HepG2 (cell line): ENCODE measurements around the gene RBM14. TPM values are rescaled to one million over a fixed set of nuclear protein-coding genes. Genes with fewer than 3 reads are reported as not detected.

ENCODE experiments used
- BRD4 ChIP-seq: sonication (generic); formaldehyde crosslinking; IDR thresholded peaks from 2 replicates; pipeline ENCODE4 v1.4.0; 2020; ENCODE audit warnings: missing genetic modification reagents
- CHD4 ChIP-seq: fragments of 200-600 bp; sonication (generic); IDR thresholded peaks from 2 replicates; pipeline ENCODE4 v1.7.0; 2017; ENCODE audit warnings: mild to moderate bottlenecking, low read length, borderline replicate concordance
- HOXA7 ChIP-seq: sonication (generic); formaldehyde crosslinking; IDR thresholded peaks from 2 replicates; pipeline ENCODE4 v1.8.1; 2022; ENCODE audit warnings: mild to moderate bottlenecking, missing genetic modification reagents, moderate library complexity
- MTA1 ChIP-seq: sonication (generic); formaldehyde crosslinking; IDR thresholded peaks from 2 replicates; pipeline ENCODE4 v1.4.0; 2020; ENCODE audit warnings: missing genetic modification reagents, mild to moderate bottlenecking, borderline replicate concordance
- POLR2AphosphoS5 ChIP-seq: IDR thresholded peaks from 2 replicates; pipeline ENCODE4 v1.6.1; 2012; ENCODE audit warnings: low read depth, low read length
- RCOR2 ChIP-seq: IDR thresholded peaks from 2 replicates; pipeline ENCODE4 v1.6.1; 2016; ENCODE audit warnings: missing biosample characterization, missing genetic modification reagents
- RORA ChIP-seq: sonication (generic); formaldehyde crosslinking; IDR thresholded peaks from 2 replicates; pipeline ENCODE4 v1.5.0; 2020; ENCODE audit warnings: mild to moderate bottlenecking, missing genetic modification reagents, moderate library complexity
- SRF ChIP-seq: IDR thresholded peaks from 2 replicates; pipeline ENCODE4 v1.6.1; 2011; ENCODE audit warnings: mild to moderate bottlenecking, low read depth, low read length, moderate library complexity
- TBX3 ChIP-seq: fragments of 450-650 bp; IDR thresholded peaks from 2 replicates; pipeline ENCODE4 v1.6.1; 2017; ENCODE audit warnings: antibody characterized with exemption, mild to moderate bottlenecking, inconsistent platforms, borderline replicate concordance
- ZBTB7A ChIP-seq: sonication (generic); formaldehyde crosslinking; IDR thresholded peaks from 2 replicates; pipeline ENCODE4 v1.8.0; 2022; ENCODE audit warnings: mild to moderate bottlenecking, missing genetic modification reagents
- ZNF644 ChIP-seq: IDR thresholded peaks from 2 replicates; pipeline ENCODE4 v1.6.1; 2016; ENCODE audit warnings: low read depth
- ZZZ3 ChIP-seq: sonication (generic); formaldehyde crosslinking; IDR thresholded peaks from 2 replicates; pipeline ENCODE4 v1.4.0; 2020; ENCODE audit warnings: missing genetic modification reagents, mild to moderate bottlenecking, borderline replicate concordance
- polyA plus RNA-seq, 8 experiments: library from polyadenylated mRNA; depleted of rRNA in 3 of 8; stranded (reverse) in 7 of 8; unstranded in 1 of 8; fragments of >200 nt; fragmentation: Illumina TruSeq in 4 of 8; extraction: Trizol in 4 of 8; gene quantifications; 2 replicates each; pipeline versions ENCODE4 v1.2.1 to v1.2.3, GENCODE V29; 2011 to 2016; ENCODE audit warnings: low read depth in 4 of 8, missing spikeins in 1 of 8, mixed read lengths in 1 of 8; ENCODE audit not compliant: insufficient read depth in 1 of 8
- total RNA-seq, 5 experiments: library from RNA; depleted of rRNA; stranded (reverse); fragments of >200 nt; fragmentation: Illumina TruSeq; extraction: Trizol; gene quantifications; 2 replicates each; pipeline ENCODE4 v1.2.3, GENCODE V29; 2016; ENCODE audit warnings: low read depth in 1 of 5
- TF ChIP-seq, protein P1 (sequence below): sonication (generic); formaldehyde crosslinking; IDR thresholded peaks from 2 replicates; pipeline ENCODE4 v1.4.0; 2020; ENCODE audit warnings: missing genetic modification reagents
- TF ChIP-seq, protein P2 (sequence below): sonication (generic); formaldehyde crosslinking; IDR thresholded peaks from 2 replicates; pipeline ENCODE4 v1.5.1; 2020; ENCODE audit warnings: mild to moderate bottlenecking, missing genetic modification reagents, borderline replicate concordance
- TF ChIP-seq, protein P3 (sequence below): IDR thresholded peaks from 2 replicates; pipeline ENCODE4 v1.6.1; 2012; ENCODE audit warnings: low read length, improper control_type of control experiment
- TF ChIP-seq, protein P4 (sequence below): sonication (generic); formaldehyde crosslinking; IDR thresholded peaks from 2 replicates; pipeline ENCODE4 v1.4.0; 2020; ENCODE audit warnings: mild to moderate bottlenecking, missing genetic modification reagents
- TF ChIP-seq, protein P5 (sequence below): sonication (generic); formaldehyde crosslinking; IDR thresholded peaks from 2 replicates; pipeline ENCODE4 v1.5.0; 2020; ENCODE audit warnings: mild to moderate bottlenecking, missing genetic modification reagents, borderline replicate concordance

Gene RBM14
- total and polyA plus RNA-seq, 2 of the 13 experiments (the other 11 are each of a cell fraction or from before 2014, with no cell fraction given): 12.7 to 44.1 TPM

DNA sequence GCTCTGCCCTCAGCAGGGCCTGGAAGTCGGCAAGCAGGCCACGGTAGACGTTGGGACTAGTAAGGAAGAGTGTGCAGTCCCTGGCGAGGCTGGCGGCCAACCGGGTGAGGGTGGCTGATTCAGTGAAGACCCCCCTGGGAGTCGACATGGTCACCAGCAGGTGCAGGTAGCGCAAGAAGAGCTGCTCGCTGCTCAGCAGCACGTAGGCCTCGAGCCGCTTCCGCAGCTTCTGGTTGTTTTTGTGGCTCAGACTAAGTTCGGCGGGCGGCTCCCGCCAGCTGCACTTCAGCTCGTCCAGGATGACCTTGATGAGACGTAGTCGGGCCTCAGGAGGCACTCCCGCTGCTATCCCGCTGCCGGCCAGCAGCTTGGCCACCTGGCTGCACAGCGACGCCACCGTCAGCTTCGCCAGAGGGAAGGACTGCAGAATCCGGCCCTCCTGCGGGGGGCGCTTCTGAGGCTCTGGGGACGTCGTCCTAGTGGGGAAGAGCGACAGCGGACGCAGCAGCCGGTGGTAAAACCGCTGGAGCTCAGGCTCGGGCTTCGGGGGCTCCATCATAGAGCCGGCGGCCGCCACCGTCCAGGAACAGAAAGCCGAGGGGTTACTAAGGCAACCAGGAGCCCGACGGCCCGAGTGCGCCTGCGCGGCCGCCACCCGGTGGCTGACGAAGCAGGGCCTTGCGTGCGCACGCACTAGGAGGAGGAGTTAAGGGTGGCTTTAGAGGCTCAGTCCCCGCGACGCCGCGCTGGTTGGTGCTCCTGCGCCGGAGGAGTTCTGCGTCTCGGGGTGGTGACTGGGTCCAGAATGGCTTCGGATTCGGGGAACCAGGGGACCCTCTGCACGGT, 23.8 kb upstream of the RBM14 start, which contains the start of the genes CCDC87 and CCS (continued):
- TF ChIP-seq TBX3 (no peak), CHD4 (no peak; the same call in 1 of the 2 replicates), RCOR2 (CRISPR knock-in tag) (peak; percentile 85), BRD4 (CRISPR knock-in tag) (0 out of 2 replicates have a peak, but pooled peaks have one; percentile 28), ZNF644 (CRISPR knock-in tag) (no peak), RORA (CRISPR knock-in tag) (no peak), ZZZ3 (peak; percentile 78), SRF (no peak), HOXA7 (CRISPR knock-in tag) (no peak), POLR2AphosphoS5 (peak; percentile 98), ZBTB7A (CRISPR knock-in tag) (no peak), MTA1 (CRISPR knock-in tag) (no peak)
- TF ChIP-seq, protein P1, sequence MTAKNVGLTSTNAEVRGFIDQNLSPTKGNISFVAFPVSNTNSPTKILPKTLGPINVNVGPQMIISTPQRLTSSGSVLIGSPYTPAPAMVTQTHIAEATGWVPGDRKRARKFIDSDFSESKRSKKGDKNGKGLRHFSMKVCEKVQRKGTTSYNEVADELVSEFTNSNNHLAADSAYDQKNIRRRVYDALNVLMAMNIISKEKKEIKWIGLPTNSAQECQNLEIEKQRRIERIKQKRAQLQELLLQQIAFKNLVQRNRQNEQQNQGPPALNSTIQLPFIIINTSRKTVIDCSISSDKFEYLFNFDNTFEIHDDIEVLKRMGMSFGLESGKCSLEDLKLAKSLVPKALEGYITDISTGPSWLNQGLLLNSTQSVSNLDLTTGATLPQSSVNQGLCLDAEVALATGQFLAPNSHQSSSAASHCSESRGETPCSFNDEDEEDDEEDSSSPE (CRISPR knock-in tag): peak; percentile 90
- TF ChIP-seq, protein P2, sequence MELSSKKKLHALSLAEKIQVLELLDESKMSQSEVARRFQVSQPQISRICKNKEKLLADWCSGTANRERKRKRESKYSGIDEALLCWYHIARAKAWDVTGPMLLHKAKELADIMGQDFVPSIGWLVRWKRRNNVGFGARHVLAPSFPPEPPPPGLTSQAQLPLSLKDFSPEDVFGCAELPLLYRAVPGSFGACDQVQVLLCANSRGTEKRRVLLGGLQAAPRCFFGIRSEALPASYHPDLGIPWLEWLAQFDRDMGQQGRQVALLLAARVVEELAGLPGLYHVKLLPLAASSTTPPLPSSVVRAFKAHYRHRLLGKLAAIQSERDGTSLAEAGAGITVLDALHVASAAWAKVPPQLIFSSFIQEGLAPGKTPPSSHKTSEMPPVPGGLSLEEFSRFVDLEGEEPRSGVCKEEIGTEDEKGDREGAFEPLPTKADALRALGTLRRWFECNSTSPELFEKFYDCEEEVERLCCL (CRISPR knock-in tag): 0 out of 2 replicates have a peak, but pooled peaks have one; percentile 39
- TF ChIP-seq, protein P3, sequence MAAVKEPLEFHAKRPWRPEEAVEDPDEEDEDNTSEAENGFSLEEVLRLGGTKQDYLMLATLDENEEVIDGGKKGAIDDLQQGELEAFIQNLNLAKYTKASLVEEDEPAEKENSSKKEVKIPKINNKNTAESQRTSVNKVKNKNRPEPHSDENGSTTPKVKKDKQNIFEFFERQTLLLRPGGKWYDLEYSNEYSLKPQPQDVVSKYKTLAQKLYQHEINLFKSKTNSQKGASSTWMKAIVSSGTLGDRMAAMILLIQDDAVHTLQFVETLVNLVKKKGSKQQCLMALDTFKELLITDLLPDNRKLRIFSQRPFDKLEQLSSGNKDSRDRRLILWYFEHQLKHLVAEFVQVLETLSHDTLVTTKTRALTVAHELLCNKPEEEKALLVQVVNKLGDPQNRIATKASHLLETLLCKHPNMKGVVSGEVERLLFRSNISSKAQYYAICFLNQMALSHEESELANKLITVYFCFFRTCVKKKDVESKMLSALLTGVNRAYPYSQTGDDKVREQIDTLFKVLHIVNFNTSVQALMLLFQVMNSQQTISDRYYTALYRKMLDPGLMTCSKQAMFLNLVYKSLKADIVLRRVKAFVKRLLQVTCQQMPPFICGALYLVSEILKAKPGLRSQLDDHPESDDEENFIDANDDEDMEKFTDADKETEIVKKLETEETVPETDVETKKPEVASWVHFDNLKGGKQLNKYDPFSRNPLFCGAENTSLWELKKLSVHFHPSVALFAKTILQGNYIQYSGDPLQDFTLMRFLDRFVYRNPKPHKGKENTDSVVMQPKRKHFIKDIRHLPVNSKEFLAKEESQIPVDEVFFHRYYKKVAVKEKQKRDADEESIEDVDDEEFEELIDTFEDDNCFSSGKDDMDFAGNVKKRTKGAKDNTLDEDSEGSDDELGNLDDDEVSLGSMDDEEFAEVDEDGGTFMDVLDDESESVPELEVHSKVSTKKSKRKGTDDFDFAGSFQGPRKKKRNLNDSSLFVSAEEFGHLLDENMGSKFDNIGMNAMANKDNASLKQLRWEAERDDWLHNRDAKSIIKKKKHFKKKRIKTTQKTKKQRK: no peak
- TF ChIP-seq, protein P4, sequence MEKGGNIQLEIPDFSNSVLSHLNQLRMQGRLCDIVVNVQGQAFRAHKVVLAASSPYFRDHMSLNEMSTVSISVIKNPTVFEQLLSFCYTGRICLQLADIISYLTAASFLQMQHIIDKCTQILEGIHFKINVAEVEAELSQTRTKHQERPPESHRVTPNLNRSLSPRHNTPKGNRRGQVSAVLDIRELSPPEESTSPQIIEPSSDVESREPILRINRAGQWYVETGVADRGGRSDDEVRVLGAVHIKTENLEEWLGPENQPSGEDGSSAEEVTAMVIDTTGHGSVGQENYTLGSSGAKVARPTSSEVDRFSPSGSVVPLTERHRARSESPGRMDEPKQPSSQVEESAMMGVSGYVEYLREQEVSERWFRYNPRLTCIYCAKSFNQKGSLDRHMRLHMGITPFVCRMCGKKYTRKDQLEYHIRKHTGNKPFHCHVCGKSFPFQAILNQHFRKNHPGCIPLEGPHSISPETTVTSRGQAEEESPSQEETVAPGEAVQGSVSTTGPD: no peak
- TF ChIP-seq, protein P5, sequence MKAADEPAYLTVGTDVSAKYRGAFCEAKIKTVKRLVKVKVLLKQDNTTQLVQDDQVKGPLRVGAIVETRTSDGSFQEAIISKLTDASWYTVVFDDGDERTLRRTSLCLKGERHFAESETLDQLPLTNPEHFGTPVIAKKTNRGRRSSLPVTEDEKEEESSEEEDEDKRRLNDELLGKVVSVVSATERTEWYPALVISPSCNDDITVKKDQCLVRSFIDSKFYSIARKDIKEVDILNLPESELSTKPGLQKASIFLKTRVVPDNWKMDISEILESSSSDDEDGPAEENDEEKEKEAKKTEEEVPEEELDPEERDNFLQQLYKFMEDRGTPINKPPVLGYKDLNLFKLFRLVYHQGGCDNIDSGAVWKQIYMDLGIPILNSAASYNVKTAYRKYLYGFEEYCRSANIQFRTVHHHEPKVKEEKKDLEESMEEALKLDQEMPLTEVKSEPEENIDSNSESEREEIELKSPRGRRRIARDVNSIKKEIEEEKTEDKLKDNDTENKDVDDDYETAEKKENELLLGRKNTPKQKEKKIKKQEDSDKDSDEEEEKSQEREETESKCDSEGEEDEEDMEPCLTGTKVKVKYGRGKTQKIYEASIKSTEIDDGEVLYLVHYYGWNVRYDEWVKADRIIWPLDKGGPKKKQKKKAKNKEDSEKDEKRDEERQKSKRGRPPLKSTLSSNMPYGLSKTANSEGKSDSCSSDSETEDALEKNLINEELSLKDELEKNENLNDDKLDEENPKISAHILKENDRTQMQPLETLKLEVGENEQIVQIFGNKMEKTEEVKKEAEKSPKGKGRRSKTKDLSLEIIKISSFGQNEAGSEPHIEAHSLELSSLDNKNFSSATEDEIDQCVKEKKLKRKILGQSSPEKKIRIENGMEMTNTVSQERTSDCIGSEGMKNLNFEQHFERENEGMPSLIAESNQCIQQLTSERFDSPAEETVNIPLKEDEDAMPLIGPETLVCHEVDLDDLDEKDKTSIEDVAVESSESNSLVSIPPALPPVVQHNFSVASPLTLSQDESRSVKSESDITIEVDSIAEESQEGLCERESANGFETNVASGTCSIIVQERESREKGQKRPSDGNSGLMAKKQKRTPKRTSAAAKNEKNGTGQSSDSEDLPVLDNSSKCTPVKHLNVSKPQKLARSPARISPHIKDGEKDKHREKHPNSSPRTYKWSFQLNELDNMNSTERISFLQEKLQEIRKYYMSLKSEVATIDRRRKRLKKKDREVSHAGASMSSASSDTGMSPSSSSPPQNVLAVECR (CRISPR knock-in tag): peak; percentile 89; the same call in 1 of the 2 replicates
